GM21515 (cell line): ENCODE data around the gene MYL9.

Experiments
- ATAC-seq: cut with Tn5 transposase; IDR thresholded peaks from one replicate; pipeline ENCODE4 v1.9.1; 2021; ENCODE audit not compliant: unreplicated experiment

The MYL9 gene

DNA sequence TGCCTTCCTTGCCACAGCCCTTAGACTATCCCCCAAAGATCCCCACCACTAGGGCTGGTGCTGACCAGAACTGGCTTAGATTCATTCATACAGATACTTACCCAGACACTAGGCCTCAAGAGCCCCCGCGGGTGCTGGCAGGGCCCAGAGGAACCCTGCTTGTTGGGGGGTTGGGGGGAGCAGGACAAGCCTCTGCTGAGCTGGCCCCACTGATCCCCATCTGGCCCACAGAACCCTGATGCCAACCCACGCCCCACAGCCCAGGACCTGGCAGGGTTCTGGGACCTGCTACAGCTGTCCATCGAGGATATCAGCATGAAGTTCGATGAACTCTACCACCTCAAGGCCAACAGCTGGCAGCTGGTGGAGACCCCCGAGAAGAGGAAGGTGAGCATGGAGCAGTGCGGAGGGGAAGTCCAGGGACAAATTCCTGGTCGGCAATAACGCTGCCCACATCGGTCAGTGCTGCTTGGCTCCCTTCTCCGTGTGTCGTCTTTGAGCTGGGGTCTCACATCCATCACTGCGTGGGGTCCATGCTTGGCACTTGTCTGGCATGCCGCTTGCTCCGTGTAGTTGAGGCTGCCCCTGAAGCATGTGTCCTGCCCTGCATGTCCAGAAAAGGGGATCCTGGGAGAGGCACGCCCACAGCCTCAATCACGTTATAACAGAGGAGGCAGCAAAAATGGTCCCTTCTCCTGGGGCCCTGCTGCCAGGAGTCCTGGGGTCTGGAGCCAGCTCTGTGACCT lies 15.5 kb upstream of the MYL9 start:
- no peak for ATAC-seq

- ATAC-seq, result no peak
Measured at GRCh38 chr20:36526521-36527011, 14.8 kb upstream of the MYL9 start.

- ATAC-seq, result no peak
Measured at GRCh38 chr20:36527331-36528125, 13.8 kb upstream of the MYL9 start.

GRCh38 chr20:36528176-36528874 lies 13.0 kb upstream of the MYL9 start:
- ATAC-seq, result no peak

DNA sequence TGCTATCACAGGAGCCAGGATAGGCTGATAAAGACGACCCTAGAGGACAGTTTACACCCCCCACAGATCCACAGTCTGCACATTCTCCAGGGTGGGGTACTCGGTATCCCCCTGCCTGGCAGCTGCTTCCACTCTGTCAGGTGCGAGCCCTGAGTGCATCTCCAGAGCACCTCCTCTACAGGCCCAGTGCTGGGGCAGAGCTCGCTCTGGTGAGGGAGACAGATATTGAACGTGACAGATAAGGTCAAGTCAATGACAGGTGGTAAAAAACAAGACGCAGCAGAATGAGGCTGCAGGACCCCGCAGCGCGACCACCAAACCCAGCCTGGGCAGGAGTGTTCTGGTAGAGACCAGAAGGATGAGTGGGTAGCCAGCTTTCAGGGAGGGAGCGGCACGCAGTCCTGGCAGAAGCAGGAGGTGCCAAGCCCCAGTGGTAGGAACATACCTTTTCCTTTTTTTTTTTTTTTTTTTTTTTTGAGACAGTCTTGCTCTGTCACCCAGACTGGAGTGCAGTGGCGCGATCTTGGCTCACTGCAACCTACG lies 12.4 kb upstream of the MYL9 start:
- no peak for ATAC-seq

- ATAC-seq, result no peak
Measured at GRCh38 chr20:36532388-36532787, 8.9 kb upstream of the MYL9 start.

DNA sequence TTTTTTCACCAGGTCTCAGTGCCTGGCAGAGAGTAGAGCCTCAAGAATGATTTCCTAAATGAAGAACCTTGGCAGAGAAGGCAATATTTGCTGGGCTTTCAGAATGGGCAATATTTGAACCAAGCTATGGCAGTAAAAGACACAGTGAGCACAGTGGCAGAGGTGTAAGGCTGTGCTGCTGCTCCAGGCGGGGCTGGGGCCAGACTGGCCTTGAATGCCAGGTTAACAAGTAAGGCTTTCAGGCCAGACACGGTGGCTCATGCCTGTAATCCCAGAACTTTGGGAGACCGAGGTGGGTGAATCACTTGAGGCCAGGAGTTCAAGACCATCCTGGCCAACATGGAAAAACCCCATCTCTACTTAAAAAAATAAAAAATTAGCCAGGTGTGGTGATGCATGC lies 8.5 kb upstream of the MYL9 start:
- no peak for ATAC-seq

GRCh38 chr20:36538026-36538722 lies 3.1 kb upstream of the MYL9 start:
- no peak for ATAC-seq

DNA sequence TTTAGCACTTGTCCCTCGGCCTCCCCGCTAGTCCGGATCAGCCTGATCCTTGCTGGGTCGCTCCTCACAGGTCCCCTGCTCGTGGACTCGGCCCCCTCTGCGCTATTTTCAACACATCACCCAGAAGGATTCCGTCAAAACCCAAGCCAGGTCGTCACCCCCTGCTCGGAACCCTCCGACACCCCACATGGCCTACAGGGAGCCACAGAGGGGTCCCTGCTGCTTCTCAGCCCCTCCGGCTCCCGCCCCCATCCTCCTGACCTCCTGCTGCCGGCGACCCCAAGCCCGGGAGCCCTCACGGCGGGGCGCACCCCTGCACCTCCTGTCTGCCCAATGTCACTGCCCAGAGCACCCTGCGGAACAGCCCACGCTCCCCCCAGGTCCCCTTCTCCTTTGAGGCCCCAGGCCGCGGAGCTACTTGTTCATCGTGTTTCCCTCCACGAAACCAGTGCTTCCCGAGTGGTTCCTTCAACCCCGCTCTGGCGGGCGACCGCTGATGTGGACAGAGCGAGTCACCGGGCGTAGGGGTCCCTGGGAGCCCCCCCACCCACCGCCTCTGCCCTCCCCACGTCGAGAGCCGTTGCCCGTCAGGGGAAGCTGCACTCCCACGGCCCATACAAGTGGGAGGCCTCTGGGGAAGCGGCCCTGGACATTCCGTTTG lies 638 bp upstream of the MYL9 start:
- no peak for ATAC-seq

GRCh38 chr20:36541768-36542488 lies 609 bp downstream of the MYL9 start:
- no peak for ATAC-seq

- ATAC-seq, result no peak
Measured at GRCh38 chr20:36542516-36543183, 1.3 kb downstream of the MYL9 start.

DNA sequence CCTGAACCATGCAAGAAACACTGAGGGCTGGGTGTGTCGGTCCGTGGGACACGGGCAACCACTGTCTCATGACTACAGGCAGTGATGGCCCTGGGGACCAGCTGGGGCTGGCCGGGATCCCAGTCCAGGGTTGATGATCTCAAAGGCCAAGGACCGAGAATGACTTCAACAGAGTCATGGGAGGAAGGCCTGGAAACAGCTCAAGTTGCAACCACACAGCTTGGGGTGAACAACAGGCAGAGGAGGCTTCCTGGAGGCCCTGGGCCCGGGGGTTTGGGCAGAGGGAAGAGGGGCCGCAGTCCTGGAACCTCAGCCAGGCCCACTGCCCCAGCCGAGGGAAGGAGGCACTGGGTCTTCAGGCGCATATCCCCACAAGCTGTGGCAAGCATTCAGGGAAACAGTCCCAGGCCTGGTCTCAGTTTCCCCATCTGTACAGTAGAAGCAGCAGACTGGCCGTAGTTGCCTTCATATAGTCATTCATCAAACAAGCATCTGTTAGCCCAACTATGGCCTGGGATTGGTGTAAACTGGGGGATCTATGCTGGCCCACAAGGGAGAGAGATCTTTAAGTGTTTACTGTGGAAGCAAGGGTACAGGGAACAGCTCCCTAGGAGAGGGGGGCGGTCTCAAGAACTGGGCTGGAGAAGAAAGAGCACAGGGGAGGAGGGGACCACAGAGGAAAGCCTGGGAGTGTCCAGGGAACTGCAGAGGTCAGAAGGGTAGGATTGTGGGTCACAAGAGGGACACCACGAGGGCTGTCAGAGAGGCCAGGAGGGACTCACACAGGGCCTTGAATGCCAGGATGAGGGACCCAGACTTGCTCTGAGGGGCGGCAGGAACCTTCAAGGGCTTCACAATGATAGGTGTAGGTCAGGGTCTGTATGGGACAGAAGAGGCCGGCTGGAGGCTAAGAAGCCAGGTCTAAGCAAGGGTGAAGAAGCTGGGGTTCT lies 2.1 kb downstream of the MYL9 start:
- ATAC-seq, result no peak

- no peak for ATAC-seq
Measured at GRCh38 chr20:36544134-36545018, 3.1 kb downstream of the MYL9 start.

DNA sequence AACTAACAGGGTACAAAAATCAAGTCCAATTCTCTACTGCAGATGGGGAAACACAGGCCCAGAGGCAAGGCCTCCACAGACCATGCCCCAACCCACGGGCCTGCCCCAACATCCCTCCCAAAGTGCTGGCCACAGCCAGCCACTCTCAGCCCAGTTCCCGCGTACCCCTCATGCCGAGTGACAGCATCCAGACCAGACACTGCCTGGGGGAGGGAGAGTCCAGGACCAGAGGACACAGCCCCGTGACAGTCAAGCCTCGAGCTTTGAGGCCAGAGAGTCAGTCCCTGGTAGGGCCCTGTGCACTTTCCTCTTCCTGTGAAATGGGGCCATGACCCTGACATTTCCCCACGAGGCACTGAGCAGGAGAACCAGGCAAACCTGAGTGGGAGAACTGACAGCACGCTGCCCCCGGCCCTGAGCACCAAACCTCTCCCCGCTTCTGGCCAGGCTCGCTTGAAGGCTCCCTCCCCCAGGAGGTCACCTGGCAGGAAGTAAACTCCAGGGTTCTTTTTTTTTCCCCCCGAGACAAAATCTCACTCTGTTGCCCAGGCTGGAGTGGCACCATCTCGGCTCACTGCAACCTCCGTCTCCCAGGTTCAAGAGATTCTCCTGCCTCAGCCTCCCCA lies 4.9 kb downstream of the MYL9 start:
- ATAC-seq, result no peak

- no peak for ATAC-seq
Measured at GRCh38 chr20:36547186-36548005, 6.1 kb downstream of the MYL9 start.

- ATAC-seq, result no peak
Measured at GRCh38 chr20:36548006-36548315, 6.6 kb downstream of the MYL9 start.
